Measurements from ENCODE around the gene FCGR1A.
"Not testable (repeated sequence)": the region's sequence is repeated elsewhere in the genome, so short reads cannot be mapped to it uniquely, and the experiment has no call there.

- TF ChIP-seq CTCF (conservative IDR thresholded peaks at IDR 0.05; ENCODE audit: low read length); EZH2phosphoT487 (IDR thresholded peaks at IDR 0.05; ENCODE audit: borderline replicate concordance): not testable (repeated sequence)
Measured at GRCh38 chr1:149826555-149826954, 44.1 kb downstream of the FCGR1A start.
